ENCODE measurements around the gene ARMC7. TPM values are rescaled to one million over a fixed set of nuclear protein-coding genes. Genes with fewer than 3 reads are reported as not detected.
"Not testable (repeated sequence)": the region's sequence is repeated elsewhere in the genome, so short reads cannot be mapped to it uniquely, and the experiment has no call there.

The ARMC7 gene
- total and polyA plus RNA-seq, 2 of the 4 experiments (the other 2 are of a cell fraction), result 1.8 to 6.9 TPM

DNA sequence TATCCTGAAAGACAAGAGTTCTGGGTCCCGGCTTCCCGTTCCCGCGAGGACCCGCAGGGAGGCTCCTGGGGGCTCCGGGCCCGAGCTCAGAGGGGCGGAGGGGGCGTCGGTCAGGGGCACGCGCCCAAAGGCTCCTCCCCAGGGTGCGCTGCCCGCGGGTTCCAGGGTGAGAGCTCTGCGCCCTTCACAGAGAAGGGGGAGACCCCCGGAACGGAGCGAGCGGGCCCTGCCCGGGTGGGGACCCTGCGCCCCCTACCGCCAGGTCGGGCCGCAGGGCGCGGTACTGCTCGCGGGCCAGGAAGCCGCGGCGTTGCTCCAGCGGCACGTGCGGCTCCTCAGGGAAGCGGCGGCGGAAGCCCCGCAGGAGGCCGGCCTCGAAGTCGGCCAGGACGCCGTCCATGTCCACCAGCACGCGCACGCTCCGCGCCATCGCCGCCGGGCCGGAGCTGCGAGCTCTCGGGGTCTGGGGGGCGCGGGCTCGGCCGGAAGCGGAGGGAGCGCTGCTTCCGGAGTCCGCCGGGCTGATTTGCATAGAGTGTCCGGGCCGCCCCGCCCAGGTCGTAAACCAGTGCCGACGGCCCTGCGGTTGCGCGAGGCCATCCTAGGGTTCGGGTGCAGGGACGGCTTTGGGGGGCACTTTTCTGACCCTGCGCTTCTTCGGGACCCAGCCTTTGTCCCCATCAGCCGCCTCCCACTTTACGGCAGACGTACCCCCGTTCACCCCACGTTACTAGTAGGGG is 21.7 kb downstream of the ARMC7 start, which contains the start of gene NT5C (continued):
- TF ChIP-seq, protein P1, sequence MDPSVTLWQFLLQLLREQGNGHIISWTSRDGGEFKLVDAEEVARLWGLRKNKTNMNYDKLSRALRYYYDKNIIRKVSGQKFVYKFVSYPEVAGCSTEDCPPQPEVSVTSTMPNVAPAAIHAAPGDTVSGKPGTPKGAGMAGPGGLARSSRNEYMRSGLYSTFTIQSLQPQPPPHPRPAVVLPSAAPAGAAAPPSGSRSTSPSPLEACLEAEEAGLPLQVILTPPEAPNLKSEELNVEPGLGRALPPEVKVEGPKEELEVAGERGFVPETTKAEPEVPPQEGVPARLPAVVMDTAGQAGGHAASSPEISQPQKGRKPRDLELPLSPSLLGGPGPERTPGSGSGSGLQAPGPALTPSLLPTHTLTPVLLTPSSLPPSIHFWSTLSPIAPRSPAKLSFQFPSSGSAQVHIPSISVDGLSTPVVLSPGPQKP (IDR thresholded peaks at IDR 0.05; ENCODE audit: borderline replicate concordance, low read depth, low read length), result no peak
- no peak for TF ChIP-seq MAFK (IDR thresholded peaks at IDR 0.05; ENCODE audit: low read depth, low read length)

DNA sequence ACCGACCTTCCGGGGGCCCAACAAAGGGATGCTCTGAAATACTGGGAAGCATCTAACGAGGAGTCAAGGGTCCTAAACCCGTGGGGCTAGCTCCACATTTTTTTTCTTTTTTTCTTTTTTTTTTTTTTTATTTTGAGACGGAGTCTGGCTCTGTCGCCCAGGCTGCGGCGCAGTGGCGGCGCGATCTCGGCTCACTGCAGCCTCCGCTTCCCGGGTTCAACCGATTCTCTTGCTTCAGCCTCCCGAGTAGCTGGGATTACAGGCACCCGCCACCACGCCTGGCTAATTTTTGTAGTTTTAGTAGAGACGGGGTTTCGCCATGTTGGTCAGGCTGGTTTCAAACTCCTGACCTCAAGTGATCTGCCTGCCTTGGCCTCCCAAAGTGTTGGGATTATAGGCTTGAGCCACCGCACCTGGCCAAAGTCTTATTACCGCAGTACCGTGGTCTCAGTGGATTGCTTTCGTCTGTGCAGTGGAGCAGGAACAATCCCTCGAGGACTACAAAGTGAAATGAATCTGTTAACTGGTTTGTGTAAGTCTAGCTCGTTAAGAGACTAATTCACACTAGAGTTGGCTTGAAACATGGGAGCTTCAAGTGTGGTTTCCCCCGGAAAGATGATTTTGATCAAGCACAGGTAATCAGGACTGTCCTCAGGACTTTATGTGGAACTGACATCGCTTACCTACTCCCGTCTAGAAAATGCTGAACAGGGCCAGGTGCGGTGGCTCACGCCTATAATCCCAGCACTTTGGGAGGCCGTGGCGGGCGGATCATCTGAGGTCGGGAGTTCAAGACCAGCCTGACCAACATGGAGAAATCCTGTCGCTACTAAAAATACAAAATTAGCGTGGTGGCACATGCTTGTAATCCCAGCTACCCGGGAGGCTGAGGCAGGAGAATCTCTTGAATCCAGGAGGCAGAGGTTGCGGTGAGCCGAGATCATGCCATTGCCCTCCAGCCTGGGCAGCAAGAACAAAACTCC is 22.5 kb downstream of the ARMC7 start:
- Histone ChIP-seq H4K91ac (ENCODE audit: insufficient read depth, low read depth, low read length) (peak overlapping the region; percentile 61), H4K5ac (ENCODE audit: low read depth, low read length) (peak overlapping the region; percentile 98), H3K4me2 (ENCODE audit: low read depth, low read length) (peak overlapping the region; percentile 80), H3K9ac (ENCODE audit: low read depth, low read length) (peak overlapping the region; percentile 85), H2BK5ac (ENCODE audit: low read depth, low read length, poor library complexity, severe bottlenecking) (peak overlapping the region; percentile 64), H2AK9ac (replicated peaks; ENCODE audit: low read depth, low read length, poor library complexity) (peak overlapping the region; percentile 68), H2AK5ac (ENCODE audit: low read depth, low read length) (peak overlapping the region; percentile 64), H3K27ac (ENCODE audit: insufficient read depth, low read length) (peak overlapping the region; percentile 87), H2AFZ (replicated peaks; ENCODE audit: low read length, poor library complexity) (peak overlapping the region; percentile 95), H3K4ac (ENCODE audit: low read depth, low read length) (peak overlapping the region; percentile 89), H2BK120ac (ENCODE audit: low read depth, low read length) (peak overlapping the region; percentile 24; the same call in 1 of the 2 replicates), H3K18ac (ENCODE audit: low read depth, low read length) (peak overlapping the region; percentile 81), H3K79me1 (ENCODE audit: low read depth in 1 of 2, low read length in 2 of 2) (peaks cover 13 to 58% of the 10 kb centered on the region in 2 experiments), H3K4me3 (ENCODE audit: insufficient read depth, low read depth, low read length) (peak overlapping the region; percentile 91), H4K8ac (ENCODE audit: low read depth in 2 of 2, low read length in 2 of 2) (peak overlapping the region; percentile 92 to 97), H3K14ac (replicated peaks; ENCODE audit: low read depth, low read length) (peak overlapping the region; percentile 91), H4K20me1 (ENCODE audit: insufficient read depth, low read length) (peaks cover 12% of the 10 kb centered on the region; the same call in 1 of the 2 replicates), H3K56ac (ENCODE audit: extremely low read depth, insufficient read depth, low read length) (0 out of 2 replicates have a peak overlapping the region, but pooled peaks have one; percentile 47), H3K9me1 (ENCODE audit: insufficient read depth, low read length) (peaks cover 12% of the 10 kb centered on the region; the same call in 1 of the 2 replicates), H3K36me3 (ENCODE audit: control insufficient read depth, insufficient read depth, low read length) (peaks cover 21% of the 10 kb centered on the region)
- DNase-seq; H3K27me3 ChIP-seq (ENCODE audit: control insufficient read depth, insufficient read depth, low read length); BruUV-seq (replicated peaks); in situ Hi-C loops (cut with MboI; ENCODE audit: low sequenced_read_pairs); dilution Hi-C loops (cut with HindIII; ENCODE audit: low sequenced_read_pairs, unreplicated experiment); H3K9me3 ChIP-seq (ENCODE audit: control insufficient read depth, insufficient read depth, low read length); H2BK15ac ChIP-seq (ENCODE audit: low read depth, low read length); intact Hi-C loops (cut with micrococcal nuclease); H2BK20ac ChIP-seq (ENCODE audit: low read depth, low read length); H3K4me1 ChIP-seq (ENCODE audit: control insufficient read depth, insufficient read depth, low read length); H3K23ac ChIP-seq (ENCODE audit: low read depth, low read length): not testable (repeated sequence)
- CTCF ChIA-PET, result interaction anchor here (0.6 to 1.9 kb wide), 3 partner anchors 18 to 73 kb away, joined by 3 to 10 read pairs (median 4); no protein-coding TSS in a partner anchor
- WGBS, 2 experiments (ENCODE audit: extremely low coverage in 2 of 2, insufficient read length in 1 of 2), result 84% methylated on average over 15 of the region's 40 CpGs; no CpG with 5 or more reads in 1 of the 2 experiments
- POLR2A ChIA-PET (ENCODE audit: unreplicated experiment), result interaction anchor here (0.7 to 0.9 kb wide), 2 partner anchors 11 to 84 kb away, joined by 4 to 16 read pairs; no protein-coding TSS in a partner anchor
- ATAC-seq (ENCODE audit: low read depth), result peak; percentile 1; the same call in 1 of the 2 replicates
